Anterior cingulate cortex (tissue), 58 donors: ENCODE measurements around the gene PSORS1C2.

Experiments used
- DNase-seq, 58 donors: peaks; one replicate each; lab custom pipeline; 2025; lab: John Stamatoyannopoulos, UW

PSORS1C2 gene

GRCh38 chr6:31115941-31116560 is 22.8 kb downstream of the PSORS1C2 start:
- DNase-seq = no peak

GRCh38 chr6:31114970-31115849 is 23.7 kb downstream of the PSORS1C2 start:
- DNase-seq = peak in 4 of 58 donors; percentile 3 to 54 (median 31)

GRCh38 chr6:31114541-31114878 is 24.4 kb downstream of the PSORS1C2 start, which contains the start of gene PSORS1C1:
TSS of gene PSORS1C1 (plus strand) at chr6:31114800. CDS start at chr6:31129633, 14,833 bp downstream.
- DNase-seq = peak in 21 of 58 donors; percentile 4 to 77 (median 21)

GRCh38 chr6:31113861-31114540 is 24.9 kb downstream of the PSORS1C2 start:
- no peak for DNase-seq

- no peak for DNase-seq
Measured at GRCh38 chr6:31112478-31112877, 26.4 kb downstream of the PSORS1C2 start, which contains the start of gene C6orf15. TSS of gene C6orf15 (minus strand) at chr6:31112575. CDS start at chr6:31112555, 20 bp downstream.

GRCh38 chr6:31111712-31112111 is 27.2 kb downstream of the PSORS1C2 start:
- DNase-seq = no peak

- DNase-seq = no peak
Measured at GRCh38 chr6:31110825-31111582, 27.9 kb downstream of the PSORS1C2 start.

GRCh38 chr6:31107052-31107451 is 31.8 kb downstream of the PSORS1C2 start:
- DNase-seq = no peak

- no peak for DNase-seq
Measured at GRCh38 chr6:31103136-31103535, 35.7 kb downstream of the PSORS1C2 start.

- DNase-seq = no peak
Measured at GRCh38 chr6:31098449-31098938, 40.4 kb downstream of the PSORS1C2 start.

GRCh38 chr6:31096656-31097055 is 42.2 kb downstream of the PSORS1C2 start:
- no peak for DNase-seq

- DNase-seq = no peak
Measured at GRCh38 chr6:31096215-31096614, 42.7 kb downstream of the PSORS1C2 start.

GRCh38 chr6:31094389-31094881 is 44.4 kb downstream of the PSORS1C2 start:
- no peak for DNase-seq

- DNase-seq = no peak
Measured at GRCh38 chr6:31092769-31093505, 45.9 kb downstream of the PSORS1C2 start.

- DNase-seq = no peak
Measured at GRCh38 chr6:31092238-31092637, 46.6 kb downstream of the PSORS1C2 start.

GRCh38 chr6:31091680-31092079 is 47.2 kb downstream of the PSORS1C2 start:
- no peak for DNase-seq

- no peak for DNase-seq
Measured at GRCh38 chr6:31090973-31091364, 47.9 kb downstream of the PSORS1C2 start.

GRCh38 chr6:31090275-31090972 is 48.4 kb downstream of the PSORS1C2 start:
- DNase-seq = no peak
